H1 (cell line): ENCODE results near the gene SLX9. TPM values are rescaled to one million over a fixed set of nuclear protein-coding genes. Genes with fewer than 3 reads are reported as not detected.
"Not testable (repeated sequence)": the region's sequence is repeated elsewhere in the genome, so short reads cannot be mapped to it uniquely, and the experiment has no call there.

ENCODE experiments used
- CTCF ChIA-PET: fragments of 300-600 bp; sonication (Branson Sonifier 250); formaldehyde crosslinking; loops from one replicate; lab custom pipeline; 2021; ENCODE audit not compliant: partially characterized antibody; lab: Charles Lee
- POLR2A ChIA-PET: fragments of 300-600 bp; sonication (Branson Sonifier 250); formaldehyde crosslinking; loops from one replicate; lab custom pipeline; 2021; ENCODE audit warnings: inconsistent platforms; ENCODE audit not compliant: partially characterized antibody; lab: Charles Lee
- DNase-seq, 2 experiments: peaks; one replicate each; pipeline versions ENCODE4 v3.0.0 to v3.0.0-alpha.2; 2010 to 2022; ENCODE audit warnings: low spot score in 2 of 2, low read depth in 1 of 2, mixed read lengths in 1 of 2
- FAIRE-seq: peaks from 2 replicates; lab custom pipeline; 2011; peaks lifted over from hg19 to GRCh38; lab: Jason Lieb, UNC
- H2AFZ ChIP-seq: 2 replicates; pipeline ENCODE4 v1.8.1; 2012; ENCODE audit warnings: low read length, inconsistent platforms
- H2AK5ac ChIP-seq: 2 replicates; pipeline ENCODE4 v1.6.1; 2013; ENCODE audit warnings: low read depth, low read length
- H2BK120ac ChIP-seq: replicated peaks from 2 replicates; pipeline ENCODE3; 2013; ENCODE audit warnings: low read depth, low read length, inconsistent platforms
- H2BK12ac ChIP-seq: 2 replicates; pipeline ENCODE4 v1.6.1; 2013; ENCODE audit warnings: low read depth, low read length
- H2BK15ac ChIP-seq: 2 replicates; pipeline ENCODE4 v1.6.1; 2013; ENCODE audit warnings: low read length
- H2BK20ac ChIP-seq: 2 replicates; pipeline ENCODE4 v1.6.1; 2013; ENCODE audit warnings: low read length
- H2BK5ac ChIP-seq: 2 replicates; pipeline ENCODE4 v1.6.1; 2013; ENCODE audit warnings: low read depth, low read length
- H3K14ac ChIP-seq: 2 replicates; pipeline ENCODE4 v1.6.1; 2013; ENCODE audit warnings: inconsistent platforms; ENCODE audit not compliant: insufficient read length
- H3K18ac ChIP-seq: 2 replicates; pipeline ENCODE4 v1.6.1; 2013; ENCODE audit warnings: low read length; ENCODE audit errors: extremely low read depth
- H3K23ac ChIP-seq: 2 replicates; pipeline ENCODE4 v1.6.1; 2013; ENCODE audit warnings: inconsistent platforms; ENCODE audit not compliant: insufficient read length
- H3K23me2 ChIP-seq: 2 replicates; pipeline ENCODE4 v1.6.1; 2013; ENCODE audit warnings: low read depth, low read length
- H3K27ac ChIP-seq: 2 replicates; pipeline ENCODE4 v1.6.1; 2011; ENCODE audit warnings: low read depth, low read length, inconsistent platforms
- H3K27me3 ChIP-seq, 4 experiments: replicated peaks in 1 of 4; 1 replicate in 1 of 4; 2 replicates in 3 of 4; pipeline versions ENCODE4 v1.6.1 to v1.8.1; 2011 to 2013; ENCODE audit warnings: low read length in 3 of 4, mild to moderate bottlenecking in 3 of 4, inconsistent platforms in 2 of 4, mixed read lengths in 2 of 4, moderate library complexity in 1 of 4; ENCODE audit not compliant: control insufficient read depth in 3 of 4, insufficient read depth in 3 of 4; ENCODE audit errors: extremely low read depth in 1 of 4
- H3K36me3 ChIP-seq, 4 experiments: 2 replicates each; pipeline versions ENCODE4 v1.6.1 to v1.8.1; 2011 to 2013; ENCODE audit warnings: mild to moderate bottlenecking in 4 of 4, low read length in 3 of 4, moderate library complexity in 2 of 4, control low read depth in 1 of 4, inconsistent platforms in 1 of 4; ENCODE audit not compliant: insufficient read depth in 4 of 4, control insufficient read depth in 2 of 4
- H3K4ac ChIP-seq: replicated peaks from 2 replicates; pipeline ENCODE3; 2013; ENCODE audit warnings: low read length, low read depth, mixed read lengths, inconsistent platforms; ENCODE audit not compliant: insufficient read length
- H3K4me1 ChIP-seq, 4 experiments: replicated peaks in 1 of 4; 1 replicate in 1 of 4; 2 replicates in 3 of 4; pipeline versions ENCODE4 v1.6.1 to v1.8.1; 2011 to 2013; ENCODE audit warnings: low read length in 3 of 4, inconsistent platforms in 2 of 4, mixed read lengths in 1 of 4; ENCODE audit not compliant: insufficient read depth in 4 of 4, control insufficient read depth in 3 of 4
- H3K4me2 ChIP-seq, 2 experiments: 2 replicates each; pipeline versions ENCODE4 v1.6.1 to v1.8.1; 2011 to 2013; ENCODE audit warnings: low read depth in 2 of 2, low read length in 2 of 2, control low read depth in 1 of 2, inconsistent platforms in 1 of 2, mild to moderate bottlenecking in 1 of 2; ENCODE audit not compliant: insufficient read depth in 1 of 2
- H3K4me3 ChIP-seq, 4 experiments: fragments of 200-600, 300-600 bp in 1 of 4; sonication (generic), shearing (Covaris generic), sonication (Bioruptor Twin) in 1 of 4; 2 replicates each; pipeline versions ENCODE4 v1.5.1 to v1.8.1; 2011 to 2016; ENCODE audit warnings: low read length in 4 of 4, low read depth in 3 of 4, control low read depth in 2 of 4, inconsistent platforms in 2 of 4, mild to moderate bottlenecking in 2 of 4, mixed read lengths in 1 of 4, moderate library complexity in 1 of 4; ENCODE audit not compliant: insufficient read depth in 2 of 4; ENCODE audit errors: extremely low read depth in 1 of 4
- H3K56ac ChIP-seq: replicated peaks from 2 replicates; pipeline ENCODE3; 2013; ENCODE audit warnings: low read depth, mild to moderate bottlenecking, mixed read lengths, low read length, inconsistent platforms; ENCODE audit not compliant: insufficient read length
- H3K79me1 ChIP-seq: 2 replicates; pipeline ENCODE4 v1.6.1; 2013; ENCODE audit warnings: low read depth, low read length, control low read depth
- H3K79me2 ChIP-seq, 2 experiments: 2 replicates each; pipeline versions ENCODE4 v1.6.1 to v1.8.1; 2012 to 2013; ENCODE audit warnings: low read length in 2 of 2, mild to moderate bottlenecking in 2 of 2, inconsistent platforms in 1 of 2; ENCODE audit not compliant: insufficient read depth in 2 of 2, control insufficient read depth in 1 of 2
- H3K9ac ChIP-seq, 4 experiments: replicated peaks in 1 of 4; 1 replicate in 1 of 4; 2 replicates in 3 of 4; pipeline versions ENCODE4 v1.6.1 to v1.8.1; 2011 to 2013; ENCODE audit warnings: low read depth in 3 of 4, low read length in 3 of 4, control low read depth in 2 of 4, mild to moderate bottlenecking in 2 of 4, moderate library complexity in 2 of 4, inconsistent platforms in 1 of 4; ENCODE audit errors: extremely low read depth in 1 of 4
- H3K9me3 ChIP-seq, 2 experiments: 2 replicates each; pipeline versions ENCODE4 v1.6.1 to v1.8.1; 2012 to 2013; ENCODE audit warnings: mild to moderate bottlenecking in 2 of 2, moderate library complexity in 2 of 2, control low read depth in 1 of 2, inconsistent platforms in 1 of 2, low read depth in 1 of 2, low read length in 1 of 2, mixed read lengths in 1 of 2; ENCODE audit not compliant: insufficient read depth in 2 of 2
- H4K20me1 ChIP-seq, 2 experiments: replicated peaks in 1 of 2; 2 replicates each; pipeline versions ENCODE3 to v1.8.1; 2011 to 2013; ENCODE audit warnings: inconsistent platforms in 2 of 2, low read length in 2 of 2, mild to moderate bottlenecking in 1 of 2; ENCODE audit not compliant: insufficient read depth in 2 of 2, control insufficient read depth in 1 of 2
- H4K5ac ChIP-seq: 2 replicates; pipeline ENCODE4 v1.6.1; 2013; ENCODE audit warnings: low read length, low read depth, mixed read lengths, inconsistent platforms; ENCODE audit not compliant: insufficient read length
- H4K8ac ChIP-seq: 2 replicates; pipeline ENCODE4 v1.8.0; 2013; ENCODE audit warnings: mild to moderate bottlenecking, moderate library complexity, low read length, inconsistent platforms; ENCODE audit not compliant: insufficient read depth; ENCODE audit errors: extremely low read depth
- H4K91ac ChIP-seq: replicated peaks from 2 replicates; pipeline ENCODE3; 2013; ENCODE audit warnings: low read length, mixed read lengths, inconsistent platforms; ENCODE audit not compliant: insufficient read length
- WGBS, 2 experiments: shearing (Covaris generic) in 1 of 2; methylation state at CpG; one replicate each; pipeline versions ENCODE4 v1.1.6 to v1.1.7; 2013 to 2015; ENCODE audit warnings: low lambda C conversion rate in 2 of 2, mixed read lengths in 2 of 2, inconsistent platforms in 1 of 2, low coverage in 1 of 2, missing lambda C conversion rate in 1 of 2; ENCODE audit not compliant: insufficient replicate concordance in 2 of 2, insufficient coverage in 1 of 2, insufficient read length in 1 of 2; ENCODE audit errors: extremely low coverage in 1 of 2, missing lambda C conversion rate in 1 of 2; 5-methylcytosine and 5-hydroxymethylcytosine counted together
- polyA plus RNA-seq, 7 experiments: library from polyadenylated mRNA; depleted of rRNA in 3 of 7; stranded (reverse) in 5 of 7; unstranded in 2 of 7; fragments of >200 nt in 5 of 7; fragments of 200-250 nt in 2 of 7; gene quantifications; 1 replicate in 5 of 7; 2 replicates in 1 of 7; 4 replicates in 1 of 7; pipeline versions ENCODE4 v1.2.1 to v1.2.3, GENCODE V29; 2011 to 2013; ENCODE audit warnings: missing spikeins in 2 of 7, mixed read lengths in 2 of 7
- total RNA-seq: library from RNA; stranded (reverse); fragmentation: NEBNext Ultra II Directional; extraction: Animal tissue kit (Norgen Biotek cat#: 25700); gene quantifications from 2 replicates; pipeline ENCODE4 v1.2.1, GENCODE V29; 2021
- TF ChIP-seq, protein P1 (sequence below), 3 experiments: IDR thresholded peaks; 1 replicate in 2 of 3; 2 replicates in 1 of 3; pipeline versions ENCODE4 v1.5.1 to v1.6.1; 2011; ENCODE audit warnings: low read length in 3 of 3, mild to moderate bottlenecking in 3 of 3, inconsistent platforms in 2 of 3, low read depth in 1 of 3, moderate library complexity in 1 of 3; ENCODE audit not compliant: insufficient read depth in 1 of 3; ENCODE audit errors: control extremely low read depth in 1 of 3

SLX9 gene
- total and polyA plus RNA-seq, 2 of the 8 experiments (the other 6 are each of a cell fraction or from before 2014, with no cell fraction given) = 17.7 to 57.3 TPM

DNA sequence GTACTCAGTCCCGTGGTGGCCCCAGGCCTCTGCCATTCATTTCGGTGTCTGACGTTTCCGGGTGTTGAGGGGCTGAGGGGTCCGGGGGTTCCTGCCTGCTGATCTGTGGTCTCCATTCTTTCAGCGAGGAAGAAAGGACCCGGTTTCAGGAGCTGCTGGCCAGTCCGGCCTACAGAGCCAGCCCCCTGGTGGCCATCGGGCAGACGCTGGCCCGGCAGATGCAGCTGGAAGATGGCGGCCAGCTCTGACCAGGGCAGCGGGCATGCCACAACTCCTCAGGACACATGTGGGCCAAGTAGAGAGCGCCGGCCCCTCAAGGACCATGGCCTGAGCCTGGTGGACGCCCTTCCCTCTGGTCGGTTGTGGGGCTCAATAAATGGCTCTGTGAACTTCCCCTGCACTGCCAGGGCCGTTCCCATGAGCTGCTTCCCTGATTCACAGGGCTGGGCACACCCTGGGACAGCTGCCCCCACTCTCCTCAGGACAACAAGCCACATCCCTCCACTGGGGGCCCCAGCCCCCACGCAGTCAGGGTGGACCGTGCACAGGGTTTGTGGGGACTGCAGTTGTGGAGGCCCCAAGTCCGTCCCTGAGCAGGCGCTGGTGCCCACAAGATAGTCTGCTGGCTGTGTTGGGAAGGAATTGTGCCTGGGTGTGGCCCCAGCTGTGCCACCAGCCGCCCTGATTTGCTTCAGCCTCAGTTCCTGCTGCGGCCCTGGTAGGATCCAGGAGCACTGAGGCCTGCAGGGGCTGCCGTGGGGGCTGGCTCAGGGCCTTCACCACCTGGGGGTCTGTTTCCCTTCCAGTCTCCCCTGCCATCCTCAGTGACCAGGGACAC, 36.9 kb downstream of the SLX9 start:
- H2BK15ac ChIP-seq, H3K27me3 ChIP-seq, H3K9ac ChIP-seq, H2AFZ ChIP-seq, H3K56ac ChIP-seq, H3K14ac ChIP-seq, H3K27ac ChIP-seq, H3K4me3 ChIP-seq, H2BK20ac ChIP-seq, H3K9me3 ChIP-seq, H4K5ac ChIP-seq, H2BK12ac ChIP-seq: not testable (repeated sequence)
- TF ChIP-seq, protein P1, sequence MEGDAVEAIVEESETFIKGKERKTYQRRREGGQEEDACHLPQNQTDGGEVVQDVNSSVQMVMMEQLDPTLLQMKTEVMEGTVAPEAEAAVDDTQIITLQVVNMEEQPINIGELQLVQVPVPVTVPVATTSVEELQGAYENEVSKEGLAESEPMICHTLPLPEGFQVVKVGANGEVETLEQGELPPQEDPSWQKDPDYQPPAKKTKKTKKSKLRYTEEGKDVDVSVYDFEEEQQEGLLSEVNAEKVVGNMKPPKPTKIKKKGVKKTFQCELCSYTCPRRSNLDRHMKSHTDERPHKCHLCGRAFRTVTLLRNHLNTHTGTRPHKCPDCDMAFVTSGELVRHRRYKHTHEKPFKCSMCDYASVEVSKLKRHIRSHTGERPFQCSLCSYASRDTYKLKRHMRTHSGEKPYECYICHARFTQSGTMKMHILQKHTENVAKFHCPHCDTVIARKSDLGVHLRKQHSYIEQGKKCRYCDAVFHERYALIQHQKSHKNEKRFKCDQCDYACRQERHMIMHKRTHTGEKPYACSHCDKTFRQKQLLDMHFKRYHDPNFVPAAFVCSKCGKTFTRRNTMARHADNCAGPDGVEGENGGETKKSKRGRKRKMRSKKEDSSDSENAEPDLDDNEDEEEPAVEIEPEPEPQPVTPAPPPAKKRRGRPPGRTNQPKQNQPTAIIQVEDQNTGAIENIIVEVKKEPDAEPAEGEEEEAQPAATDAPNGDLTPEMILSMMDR (IDR thresholded peaks at IDR 0.05; ENCODE audit: control extremely low read depth in 1 of 3, insufficient read depth in 1 of 3, low read depth in 1 of 3, low read length in 3 of 3) = peak in 1 of 3 experiments; percentile 9; a peak in 1 of 4 replicates
- TF ChIP-seq, all 59 proteins: peak for 1; not testable (repeated sequence) for 58
- not testable (repeated sequence) for H2BK5ac ChIP-seq, H3K36me3 ChIP-seq, H3K23me2 ChIP-seq, H3K4ac ChIP-seq, H2BK120ac ChIP-seq, H3K18ac ChIP-seq, H3K23ac ChIP-seq, FAIRE-seq, H3K4me2 ChIP-seq, H4K91ac ChIP-seq, H3K4me1 ChIP-seq, H3K79me1 ChIP-seq, H4K20me1 ChIP-seq, H2AK5ac ChIP-seq, DNase-seq, H3K79me2 ChIP-seq
- CTCF ChIA-PET = interaction anchor here (0.8 to 4.1 kb wide), 14 partner anchors 8 to 161 kb away, joined by 3 to 16 read pairs (median 6); no protein-coding TSS in a partner anchor
- WGBS, 2 experiments = 87% methylated on average over 21 of the region's 25 CpGs; no CpG with 5 or more reads in 1 of the 2 experiments
- peak overlapping the region; percentile 14; the same call in 1 of the 2 replicates for H4K8ac ChIP-seq
- POLR2A ChIA-PET = interaction anchor here (1.4 to 2.0 kb wide), 2 partner anchors 18 to 20 kb away, joined by 3 to 8 read pairs; no protein-coding TSS in a partner anchor
